Measurements from ENCODE around the gene OXCT1. TPM values are rescaled to one million over a fixed set of nuclear protein-coding genes. Genes with fewer than 3 reads are reported as not detected.

Gene OXCT1
- total RNA-seq, 1 donor from 2014 or later = 24.7 TPM

DNA sequence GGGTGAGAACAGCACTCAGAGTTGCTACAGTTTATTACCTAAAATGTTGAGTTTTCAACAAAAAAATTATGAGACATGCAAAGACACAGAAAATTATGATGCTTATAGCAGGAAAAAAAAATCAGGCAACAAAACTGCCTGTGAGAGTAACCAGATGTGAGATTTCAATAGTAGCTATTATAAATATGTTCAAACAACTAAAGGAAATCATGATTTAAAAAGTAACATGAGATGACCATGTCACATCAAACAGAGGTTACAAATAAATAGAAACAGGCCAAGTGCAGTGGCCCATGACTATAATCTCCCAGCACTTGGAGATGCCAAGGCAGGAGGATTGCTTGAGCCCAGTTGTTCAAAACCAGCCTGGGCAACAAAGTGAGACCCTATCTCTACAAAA is 21.8 kb upstream of the OXCT1 start:
- DNase-seq = no peak
- TF ChIP-seq, protein P1, sequence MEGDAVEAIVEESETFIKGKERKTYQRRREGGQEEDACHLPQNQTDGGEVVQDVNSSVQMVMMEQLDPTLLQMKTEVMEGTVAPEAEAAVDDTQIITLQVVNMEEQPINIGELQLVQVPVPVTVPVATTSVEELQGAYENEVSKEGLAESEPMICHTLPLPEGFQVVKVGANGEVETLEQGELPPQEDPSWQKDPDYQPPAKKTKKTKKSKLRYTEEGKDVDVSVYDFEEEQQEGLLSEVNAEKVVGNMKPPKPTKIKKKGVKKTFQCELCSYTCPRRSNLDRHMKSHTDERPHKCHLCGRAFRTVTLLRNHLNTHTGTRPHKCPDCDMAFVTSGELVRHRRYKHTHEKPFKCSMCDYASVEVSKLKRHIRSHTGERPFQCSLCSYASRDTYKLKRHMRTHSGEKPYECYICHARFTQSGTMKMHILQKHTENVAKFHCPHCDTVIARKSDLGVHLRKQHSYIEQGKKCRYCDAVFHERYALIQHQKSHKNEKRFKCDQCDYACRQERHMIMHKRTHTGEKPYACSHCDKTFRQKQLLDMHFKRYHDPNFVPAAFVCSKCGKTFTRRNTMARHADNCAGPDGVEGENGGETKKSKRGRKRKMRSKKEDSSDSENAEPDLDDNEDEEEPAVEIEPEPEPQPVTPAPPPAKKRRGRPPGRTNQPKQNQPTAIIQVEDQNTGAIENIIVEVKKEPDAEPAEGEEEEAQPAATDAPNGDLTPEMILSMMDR (IDR thresholded peaks at IDR 0.05; ENCODE audit: partially characterized antibody, unreplicated experiment) = no peak
- Mint-ChIP-seq H3K4me3 (ENCODE audit: unreplicated experiment) (no peak overlapping the region), H3K27me3 (ENCODE audit: unreplicated experiment) (peaks cover 4% of the 10 kb centered on the region), H3K4me1 (ENCODE audit: low read depth, unreplicated experiment) (no peaks in the 10 kb centered on the region), H3K36me3 (ENCODE audit: unreplicated experiment) (no peaks in the 10 kb centered on the region), H3K27ac (ENCODE audit: unreplicated experiment) (no peak overlapping the region), H3K9me3 (ENCODE audit: unreplicated experiment) (peaks cover 3% of the 10 kb centered on the region)

DNA sequence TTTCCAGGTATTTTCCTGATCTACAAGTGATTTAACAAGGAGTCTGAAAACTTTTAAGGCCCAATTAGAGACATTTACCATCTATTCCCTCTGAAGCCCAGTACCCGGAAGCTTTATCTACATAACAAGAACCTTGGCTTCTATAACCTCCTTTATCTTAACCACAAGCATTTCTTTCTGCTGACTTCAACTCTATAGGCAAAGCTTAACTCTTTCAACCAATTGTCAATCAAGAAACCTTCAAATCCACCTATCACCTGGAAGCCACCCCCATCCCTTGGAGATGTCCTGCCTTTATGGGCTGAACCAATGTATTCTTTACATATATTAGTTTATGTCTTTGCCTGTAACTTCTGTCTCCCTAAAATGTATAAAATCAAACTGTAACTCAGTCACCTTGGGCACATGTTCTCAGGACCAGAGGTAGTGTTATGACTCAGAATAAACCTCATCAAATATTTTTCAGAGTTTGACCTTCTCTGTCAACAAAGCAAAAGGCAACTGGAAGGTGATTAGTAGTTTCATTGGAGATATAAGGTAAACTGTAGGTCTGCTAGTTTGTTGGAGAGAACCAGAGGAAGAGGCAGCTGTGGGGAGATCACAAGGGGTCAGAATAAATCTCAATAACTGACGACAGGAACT is 21.0 kb upstream of the OXCT1 start:
- TF ChIP-seq, protein P1 (IDR thresholded peaks at IDR 0.05; ENCODE audit: partially characterized antibody, unreplicated experiment) = no peak
- Mint-ChIP-seq H3K4me3 (ENCODE audit: unreplicated experiment) (no peak overlapping the region), H3K36me3 (ENCODE audit: unreplicated experiment) (no peaks in the 10 kb centered on the region), H3K9me3 (ENCODE audit: unreplicated experiment) (peaks cover 3% of the 10 kb centered on the region), H3K4me1 (ENCODE audit: low read depth, unreplicated experiment) (no peaks in the 10 kb centered on the region), H3K27ac (ENCODE audit: unreplicated experiment) (no peak overlapping the region), H3K27me3 (ENCODE audit: unreplicated experiment) (peaks cover 4% of the 10 kb centered on the region)
- DNase-seq = no peak

DNA sequence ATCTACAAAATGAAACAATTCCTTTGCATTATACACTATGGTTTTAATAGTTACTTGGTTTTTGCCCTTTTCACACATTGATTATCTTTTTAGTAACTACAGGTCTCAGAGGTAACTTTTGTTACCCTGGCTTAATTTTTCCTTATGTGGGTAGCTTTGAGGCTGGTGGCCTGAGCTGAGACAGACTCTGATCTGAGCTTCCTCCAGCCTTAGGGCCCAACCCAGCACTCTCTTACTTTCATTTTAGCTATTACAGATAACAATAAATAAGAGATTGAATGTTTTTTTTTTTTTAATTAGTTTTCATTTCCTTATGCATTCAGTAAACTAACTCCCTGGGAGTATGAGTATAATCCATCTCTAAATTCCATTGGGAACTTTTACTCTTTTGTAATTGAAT is 15.1 kb upstream of the OXCT1 start:
- Mint-ChIP-seq H3K4me1 (ENCODE audit: low read depth, unreplicated experiment) (no peaks in the 10 kb centered on the region), H3K27ac (ENCODE audit: unreplicated experiment) (no peak overlapping the region), H3K27me3 (ENCODE audit: unreplicated experiment) (no peaks in the 10 kb centered on the region), H3K9me3 (ENCODE audit: unreplicated experiment) (no peaks in the 10 kb centered on the region), H3K4me3 (ENCODE audit: unreplicated experiment) (no peak overlapping the region), H3K36me3 (ENCODE audit: unreplicated experiment) (no peaks in the 10 kb centered on the region)
- TF ChIP-seq, protein P1 (IDR thresholded peaks at IDR 0.05; ENCODE audit: partially characterized antibody, unreplicated experiment) = no peak
- no peak for DNase-seq

DNA sequence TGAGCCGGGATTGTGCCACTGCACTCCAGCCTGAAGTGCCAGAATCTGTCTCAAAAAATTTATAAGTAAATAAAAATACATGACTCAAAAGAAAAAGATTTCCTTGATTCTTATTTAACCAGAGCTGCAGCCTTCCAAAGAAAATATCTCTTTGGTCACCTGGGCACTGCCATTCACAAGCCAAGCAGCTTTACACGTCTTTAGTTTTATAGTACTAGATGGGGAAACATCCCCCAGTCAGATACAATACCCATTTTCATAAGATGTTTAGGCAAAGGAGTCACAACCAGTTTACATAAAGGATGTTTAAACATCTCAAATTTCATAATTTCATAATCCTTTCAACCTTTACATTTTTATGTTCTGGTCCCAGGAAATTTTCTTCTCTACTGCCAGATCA is 13.7 kb upstream of the OXCT1 start:
- DNase-seq = no peak
- Mint-ChIP-seq H3K4me3 (ENCODE audit: unreplicated experiment) (no peak overlapping the region), H3K27me3 (ENCODE audit: unreplicated experiment) (no peaks in the 10 kb centered on the region), H3K27ac (ENCODE audit: unreplicated experiment) (no peak overlapping the region), H3K4me1 (ENCODE audit: low read depth, unreplicated experiment) (no peaks in the 10 kb centered on the region), H3K36me3 (ENCODE audit: unreplicated experiment) (no peaks in the 10 kb centered on the region), H3K9me3 (ENCODE audit: unreplicated experiment) (no peaks in the 10 kb centered on the region)
- TF ChIP-seq, protein P1 (IDR thresholded peaks at IDR 0.05; ENCODE audit: partially characterized antibody, unreplicated experiment) = no peak

DNA sequence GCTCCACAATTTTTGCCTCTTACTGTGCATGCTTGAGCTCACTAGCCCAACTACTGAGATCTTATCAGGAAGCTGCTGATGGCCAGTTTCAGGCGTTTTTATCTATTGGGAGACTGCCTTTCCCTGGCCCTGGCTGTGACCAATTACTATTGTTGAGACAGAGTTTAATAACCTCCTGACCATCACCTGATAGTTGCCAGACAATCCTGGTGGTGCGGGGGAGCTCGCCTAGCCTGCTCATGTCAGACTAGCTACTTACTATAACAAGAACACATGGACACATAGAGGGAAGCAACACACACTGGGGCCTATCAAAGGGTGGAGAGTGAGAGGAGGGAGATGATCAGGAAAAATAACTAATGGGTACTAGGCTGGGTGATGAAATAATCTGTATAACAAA is 13.0 kb upstream of the OXCT1 start:
- DNase-seq = no peak
- H3K9me3 Mint-ChIP-seq (ENCODE audit: unreplicated experiment) = no peaks in the 10 kb centered on the region
- no peak overlapping the region for H3K27ac Mint-ChIP-seq (ENCODE audit: unreplicated experiment)
- no peaks in the 10 kb centered on the region for H3K36me3 Mint-ChIP-seq (ENCODE audit: unreplicated experiment)
- TF ChIP-seq, protein P1 (IDR thresholded peaks at IDR 0.05; ENCODE audit: partially characterized antibody, unreplicated experiment) = no peak
- no peaks in the 10 kb centered on the region for H3K4me1 Mint-ChIP-seq (ENCODE audit: low read depth, unreplicated experiment)
- H3K4me3 Mint-ChIP-seq (ENCODE audit: unreplicated experiment) = no peak overlapping the region
- H3K27me3 Mint-ChIP-seq (ENCODE audit: unreplicated experiment) = no peaks in the 10 kb centered on the region

Data from glutamatergic neuron (in vitro differentiated cells).